ENCODE data around the gene RCSD1. TPM values are rescaled to one million over a fixed set of nuclear protein-coding genes. Genes with fewer than 3 reads are reported as not detected.

RCSD1 gene
- total and polyA plus RNA-seq, 7 donors = 3.9 to 34.2 (median 13.7) TPM

- H3K27ac ChIP-seq = peak overlapping the region; percentile 54
- no peak for TF ChIP-seq CTCF (IDR thresholded peaks at IDR 0.05)
- no peaks in the 10 kb centered on the region for H3K9me3 ChIP-seq
- intact Hi-C loops (cut with DNase I) = no loop called here
- H3K36me3 ChIP-seq (ENCODE audit: insufficient read depth in 1 of 2, low read depth in 1 of 2) = no peaks in the 10 kb centered on the region
- DNase-seq (no peak), ATAC-seq (no peak)
- 88 to 93% (median 90%) methylated on average over 8 of the region's 8 CpGs for WGBS, 3 donors
- H3K4me1 ChIP-seq = no peaks in the 10 kb centered on the region
- no peak overlapping the region for H3K4me3 ChIP-seq
- no peaks in the 10 kb centered on the region for H3K27me3 ChIP-seq (ENCODE audit: insufficient read depth in 3 of 3, low read length in 2 of 3)
These were observed 13.5 kb upstream of the RCSD1 start for GRCh38 chr1:167616521-167616920.

- 39 to 48% (median 42%) methylated on average over 8 of the region's 8 CpGs for WGBS, 3 donors
- Histone ChIP-seq H3K36me3 (ENCODE audit: insufficient read depth in 1 of 2, low read depth in 1 of 2) (no peaks in the 10 kb centered on the region), H3K27me3 (ENCODE audit: insufficient read depth in 3 of 3, low read length in 2 of 3) (no peaks in the 10 kb centered on the region), H3K27ac (peak overlapping the region; percentile 54), H3K9me3 (no peaks in the 10 kb centered on the region), H3K4me3 (no peak overlapping the region), H3K4me1 (no peaks in the 10 kb centered on the region)
- no peak for TF ChIP-seq CTCF (IDR thresholded peaks at IDR 0.05)
- ATAC-seq (peak; percentile 21 to 75 (median 62)), DNase-seq (peak; percentile 30 to 53)
- intact Hi-C loops (cut with DNase I) = no loop called here
These were observed 12.6 kb upstream of the RCSD1 start for GRCh38 chr1:167617153-167618147.

GRCh38 chr1:167618366-167618765, 11.7 kb upstream of the RCSD1 start:
- ATAC-seq = no peak
- H3K9me3 ChIP-seq = no peaks in the 10 kb centered on the region
- intact Hi-C loops (cut with DNase I) = no loop called here
- H3K4me1 ChIP-seq = no peaks in the 10 kb centered on the region
- H3K4me3 ChIP-seq = no peak overlapping the region
- DNase-seq = no peak
- no peak for TF ChIP-seq CTCF (IDR thresholded peaks at IDR 0.05)
- H3K27me3 ChIP-seq (ENCODE audit: insufficient read depth in 3 of 3, low read length in 2 of 3) = no peaks in the 10 kb centered on the region
- no peak overlapping the region for H3K27ac ChIP-seq
- no peaks in the 10 kb centered on the region for H3K36me3 ChIP-seq (ENCODE audit: insufficient read depth in 1 of 2, low read depth in 1 of 2)
- WGBS, 3 donors = 91 to 93% (median 91%) methylated on average over 13 of the region's 13 CpGs

- ATAC-seq = no peak
- Histone ChIP-seq H3K9me3 (no peaks in the 10 kb centered on the region), H3K36me3 (ENCODE audit: insufficient read depth in 1 of 2, low read depth in 1 of 2) (no peaks in the 10 kb centered on the region), H3K4me3 (no peak overlapping the region), H3K27me3 (ENCODE audit: insufficient read depth in 3 of 3, low read length in 2 of 3) (no peaks in the 10 kb centered on the region), H3K4me1 (no peaks in the 10 kb centered on the region), H3K27ac (no peak overlapping the region)
- no peak for DNase-seq
- TF ChIP-seq CTCF (IDR thresholded peaks at IDR 0.05) = no peak
- intact Hi-C loops (cut with DNase I) = no loop called here
- whole genome bisulfite sequencing, 3 donors = 90 to 98% (median 92%) methylated on average over 3 of the region's 3 CpGs
These were observed 11.2 kb upstream of the RCSD1 start for GRCh38 chr1:167618789-167619188.
